Fibroblast of lung (primary cell): Measurements from ENCODE around the gene PRKCA. TPM values are rescaled to one million over a fixed set of nuclear protein-coding genes. Genes with fewer than 3 reads are reported as not detected.
A peak's percentile ranks its signal among the peaks of the same experiment; 100 is the strongest.

Experiments
- DNase-seq, 2 donors: peaks; one replicate each; pipeline versions ENCODE4 v3.0.0 to v3.0.0-alpha.2; 2010; ENCODE audit warnings: low read depth in 2 of 2
- H2AFZ ChIP-seq: 2 replicates; pipeline ENCODE4 v1.5.1; 2012; ENCODE audit warnings: low read length, control low read depth, inconsistent platforms
- H3K27ac ChIP-seq: 2 replicates; pipeline ENCODE4 v1.5.1; 2011; ENCODE audit warnings: low read length, control low read depth; ENCODE audit not compliant: insufficient read depth
- H3K27me3 ChIP-seq: 2 replicates; pipeline ENCODE4 v1.5.1; 2011; ENCODE audit warnings: mild to moderate bottlenecking, low read length; ENCODE audit not compliant: control insufficient read depth, insufficient read depth
- H3K36me3 ChIP-seq: 2 replicates; pipeline ENCODE4 v1.5.1; 2011; ENCODE audit warnings: low read length; ENCODE audit not compliant: control insufficient read depth, insufficient read depth
- H3K4me1 ChIP-seq: 2 replicates; pipeline ENCODE4 v1.5.1; 2011; ENCODE audit warnings: low read length; ENCODE audit not compliant: control insufficient read depth, insufficient read depth; ENCODE audit errors: extremely low read depth
- H3K4me2 ChIP-seq: 2 replicates; pipeline ENCODE4 v1.5.1; 2011; ENCODE audit warnings: low read length, control low read depth; ENCODE audit not compliant: insufficient read depth; ENCODE audit errors: extremely low read depth
- H3K4me3 ChIP-seq, 4 experiments: fragments of 200-600 bp in 1 of 4; sonication (generic) in 1 of 4; replicated peaks in 1 of 4; 2 replicates each; pipeline ENCODE4 v1.5.1; 2011 to 2016; ENCODE audit warnings: low read length in 4 of 4, low read depth in 3 of 4, mild to moderate bottlenecking in 3 of 4, control low read depth in 2 of 4, inconsistent platforms in 1 of 4, mixed read lengths in 1 of 4; ENCODE audit not compliant: insufficient read depth in 1 of 4; ENCODE audit errors: control extremely low read depth in 1 of 4
- H3K79me2 ChIP-seq: 2 replicates; pipeline ENCODE4 v1.5.1; 2012; ENCODE audit warnings: mild to moderate bottlenecking, low read length, inconsistent platforms; ENCODE audit not compliant: control insufficient read depth, insufficient read depth
- H3K9ac ChIP-seq: 2 replicates; pipeline ENCODE4 v1.5.1; 2011; ENCODE audit warnings: mild to moderate bottlenecking, low read length, control low read depth; ENCODE audit not compliant: insufficient read depth
- H3K9me3 ChIP-seq: 2 replicates; pipeline ENCODE4 v1.5.1; 2012; ENCODE audit warnings: low read depth, low read length; ENCODE audit not compliant: control insufficient read depth, insufficient read depth
- H4K20me1 ChIP-seq: 2 replicates; pipeline ENCODE4 v1.5.1; 2011; ENCODE audit warnings: low read length; ENCODE audit not compliant: control insufficient read depth, insufficient read depth; ENCODE audit errors: extremely low read depth
- EZH2 ChIP-seq: IDR thresholded peaks from 2 replicates; pipeline ENCODE4 v1.5.1; 2012; ENCODE audit warnings: low read length, control low read depth, mild to moderate bottlenecking; ENCODE audit errors: missing control alignments
- polyA plus RNA-seq, 2 donors: library from polyadenylated mRNA; depleted of rRNA in 1 of 2; stranded (reverse) in 1 of 2; unstranded in 1 of 2; fragments of >200 nt; gene quantifications; 2 replicates each; pipeline ENCODE4 v1.2.1, GENCODE V29; 2011 to 2012; ENCODE audit warnings: missing spikeins in 1 of 2
- total RNA-seq: library from RNA; depleted of rRNA; stranded (reverse); fragments of >200 nt; gene quantifications from 2 replicates; pipeline ENCODE4 v1.2.1, GENCODE V29; 2014
- TF ChIP-seq, protein P1 (sequence below), 2 donors: IDR thresholded peaks in 1 of 2; conservative IDR thresholded peaks in 1 of 2; 1 replicate in 1 of 2; 2 replicates in 1 of 2; pipeline ENCODE4 v1.5.1; 2011 to 2012; ENCODE audit warnings: low read length in 2 of 2, control low read depth in 1 of 2, inconsistent platforms in 1 of 2, low read depth in 1 of 2, mild to moderate bottlenecking in 1 of 2

The PRKCA gene
- total and polyA plus RNA-seq, 2 donors (not counting 1 experiment from before 2014, with no cell fraction given): 34.0 to 74.2 TPM

DNA sequence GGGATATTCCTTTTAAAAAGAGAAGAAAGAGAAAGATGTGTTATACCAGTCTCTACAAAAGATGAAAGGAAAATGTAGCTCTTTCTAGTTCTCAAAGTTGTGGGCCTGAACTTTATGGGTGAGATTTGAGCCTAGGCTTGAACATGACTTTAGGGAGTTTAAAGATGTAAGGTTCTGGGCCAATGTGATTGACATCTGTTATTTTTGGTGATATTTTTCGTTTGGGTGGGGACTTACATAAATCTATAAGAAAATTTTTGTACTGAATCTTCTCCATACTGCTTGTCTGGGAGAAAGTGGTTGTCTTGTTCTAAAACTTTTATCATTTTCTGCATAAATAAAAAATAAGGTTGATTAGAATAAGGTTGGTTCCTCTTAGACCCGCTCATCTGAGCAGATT, 4.8 kb downstream of the PRKCA start:
- H3K27me3 ChIP-seq: no peaks in the 10 kb centered on the region
- H3K4me2 ChIP-seq: no peak overlapping the region
- no peaks in the 10 kb centered on the region for H3K36me3 ChIP-seq
- no peaks in the 10 kb centered on the region for H3K9me3 ChIP-seq
- H3K4me1 ChIP-seq: peaks cover 2% of the 10 kb centered on the region
- no peak overlapping the region for H3K4me3 ChIP-seq
- no peak for TF ChIP-seq EZH2
- TF ChIP-seq, protein P1, sequence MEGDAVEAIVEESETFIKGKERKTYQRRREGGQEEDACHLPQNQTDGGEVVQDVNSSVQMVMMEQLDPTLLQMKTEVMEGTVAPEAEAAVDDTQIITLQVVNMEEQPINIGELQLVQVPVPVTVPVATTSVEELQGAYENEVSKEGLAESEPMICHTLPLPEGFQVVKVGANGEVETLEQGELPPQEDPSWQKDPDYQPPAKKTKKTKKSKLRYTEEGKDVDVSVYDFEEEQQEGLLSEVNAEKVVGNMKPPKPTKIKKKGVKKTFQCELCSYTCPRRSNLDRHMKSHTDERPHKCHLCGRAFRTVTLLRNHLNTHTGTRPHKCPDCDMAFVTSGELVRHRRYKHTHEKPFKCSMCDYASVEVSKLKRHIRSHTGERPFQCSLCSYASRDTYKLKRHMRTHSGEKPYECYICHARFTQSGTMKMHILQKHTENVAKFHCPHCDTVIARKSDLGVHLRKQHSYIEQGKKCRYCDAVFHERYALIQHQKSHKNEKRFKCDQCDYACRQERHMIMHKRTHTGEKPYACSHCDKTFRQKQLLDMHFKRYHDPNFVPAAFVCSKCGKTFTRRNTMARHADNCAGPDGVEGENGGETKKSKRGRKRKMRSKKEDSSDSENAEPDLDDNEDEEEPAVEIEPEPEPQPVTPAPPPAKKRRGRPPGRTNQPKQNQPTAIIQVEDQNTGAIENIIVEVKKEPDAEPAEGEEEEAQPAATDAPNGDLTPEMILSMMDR (conservative IDR thresholded peaks at IDR 0.05 in 1 of 2, IDR thresholded peaks at IDR 0.05 in 1 of 2; ENCODE audit: low read depth in 1 of 2, low read length in 2 of 2): no peak
- H3K79me2 ChIP-seq: peaks cover 91% of the 10 kb centered on the region
- no peak overlapping the region for H2AFZ ChIP-seq
- no peaks in the 10 kb centered on the region for H4K20me1 ChIP-seq
- no peak overlapping the region for H3K27ac ChIP-seq
- no peak overlapping the region for H3K9ac ChIP-seq
- DNase-seq: no peak

DNA sequence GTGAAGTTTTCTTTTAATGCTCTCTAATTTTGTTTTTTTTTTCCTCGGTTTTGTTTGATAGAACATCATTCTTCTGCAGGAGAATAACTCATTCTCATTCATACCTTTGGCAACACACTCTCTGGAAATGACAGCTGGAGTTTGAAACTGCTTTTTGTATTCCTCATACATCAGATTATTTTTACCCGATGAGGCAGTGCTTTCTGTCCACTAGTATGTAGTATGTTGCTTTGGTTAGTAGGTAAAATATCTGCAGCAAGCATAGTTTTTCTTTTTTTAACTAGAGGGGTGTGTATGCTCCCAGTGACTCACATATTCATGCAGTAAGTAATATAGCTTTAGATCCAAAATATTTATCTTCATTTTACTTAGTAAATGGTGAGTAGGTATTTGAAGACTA, 6.4 kb downstream of the PRKCA start:
- H3K4me2 ChIP-seq: no peak overlapping the region

DNA sequence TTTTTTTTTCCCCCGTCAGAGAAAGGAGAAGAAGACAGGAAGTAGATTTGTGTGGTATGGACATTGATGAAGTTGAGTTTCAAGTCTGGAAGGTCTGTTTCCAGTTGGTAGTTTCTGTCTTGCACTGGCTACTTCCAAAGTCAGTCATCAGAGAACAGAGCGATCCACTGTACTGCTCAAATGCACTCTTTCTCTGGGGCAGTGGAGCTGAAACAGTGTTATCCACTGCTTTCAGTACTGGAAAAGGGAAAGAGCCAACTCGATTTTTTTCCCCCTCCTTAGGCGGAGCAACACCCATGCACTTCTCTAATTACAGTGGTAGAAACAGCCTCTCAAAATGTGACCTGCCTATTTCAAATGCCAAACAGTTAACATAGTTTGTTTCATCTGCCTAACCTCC, 7.4 kb downstream of the PRKCA start:
- Histone ChIP-seq H3K9ac (no peak overlapping the region), H3K4me3 (no peak overlapping the region), H3K9me3 (no peaks in the 10 kb centered on the region), H4K20me1 (no peaks in the 10 kb centered on the region), H3K79me2 (peaks cover 92% of the 10 kb centered on the region), H3K4me1 (peaks cover 2% of the 10 kb centered on the region), H3K4me2 (no peak overlapping the region), H3K27me3 (no peaks in the 10 kb centered on the region), H3K27ac (no peak overlapping the region), H3K36me3 (no peaks in the 10 kb centered on the region), H2AFZ (no peak overlapping the region)
- no peak for TF ChIP-seq EZH2
- TF ChIP-seq, protein P1 (conservative IDR thresholded peaks at IDR 0.05 in 1 of 2, IDR thresholded peaks at IDR 0.05 in 1 of 2; ENCODE audit: low read depth in 1 of 2, low read length in 2 of 2): no peak
- peak; percentile 36 to 64 for DNase-seq

More for the DNA sequence above, 6.4 kb downstream of the PRKCA start:
- Histone ChIP-seq H4K20me1 (no peaks in the 10 kb centered on the region), H3K4me1 (peaks cover 2% of the 10 kb centered on the region), H3K79me2 (peaks cover 92% of the 10 kb centered on the region), H3K4me3 (no peak overlapping the region), H3K27ac (no peak overlapping the region), H3K36me3 (no peaks in the 10 kb centered on the region), H3K9ac (no peak overlapping the region), H2AFZ (no peak overlapping the region), H3K9me3 (no peaks in the 10 kb centered on the region), H3K27me3 (no peaks in the 10 kb centered on the region)
- no peak for TF ChIP-seq EZH2
- TF ChIP-seq, protein P1 (conservative IDR thresholded peaks at IDR 0.05 in 1 of 2, IDR thresholded peaks at IDR 0.05 in 1 of 2; ENCODE audit: low read depth in 1 of 2, low read length in 2 of 2): no peak
- no peak for DNase-seq
